NCI-H2171 (cell line): ENCODE data around the gene DRD2.

Experiments used
- DNase-seq: peaks from one replicate; lab custom pipeline; 2025; lab: John Stamatoyannopoulos, UW

DRD2 gene

GRCh38 chr11:113372309-113372708 lies 102.9 kb downstream of the DRD2 start:
- no peak for DNase-seq

- DNase-seq: no peak
These were observed 104.6 kb downstream of the DRD2 start for GRCh38 chr11:113370634-113371033.

- no peak for DNase-seq
These were observed 105.8 kb downstream of the DRD2 start for GRCh38 chr11:113369411-113369810.

GRCh38 chr11:113365895-113366294 lies 109.3 kb downstream of the DRD2 start:
- no peak for DNase-seq

GRCh38 chr11:113363996-113364641 lies 111.1 kb downstream of the DRD2 start:
- no peak for DNase-seq

GRCh38 chr11:113363406-113363805 lies 111.8 kb downstream of the DRD2 start:
- no peak for DNase-seq
